NT2/D1 (cell line): ENCODE measurements around the gene TMEM217.

Experiments
- DNase-seq: peaks from one replicate; pipeline ENCODE4 v3.0.0-alpha.2; 2011; ENCODE audit warnings: low read depth, low spot score
- H3K27me3 ChIP-seq: 2 replicates; pipeline ENCODE4 v1.6.0; 2011; ENCODE audit warnings: mild to moderate bottlenecking; ENCODE audit not compliant: insufficient read length, insufficient read depth
- H3K36me3 ChIP-seq: 2 replicates; pipeline ENCODE4 v1.6.1; 2011; ENCODE audit warnings: mild to moderate bottlenecking, low read length, mixed read lengths; ENCODE audit not compliant: insufficient read depth, insufficient read length
- H3K4me1 ChIP-seq: 2 replicates; pipeline ENCODE4 v1.5.1; 2011; ENCODE audit not compliant: insufficient read depth, insufficient read length
- H3K4me3 ChIP-seq: 2 replicates; pipeline ENCODE4 v1.5.1; 2011; ENCODE audit warnings: low read depth; ENCODE audit not compliant: insufficient read length
- H3K9ac ChIP-seq: 2 replicates; pipeline ENCODE4 v1.6.0; 2011; ENCODE audit warnings: low read depth; ENCODE audit not compliant: insufficient read length
- H3K9me3 ChIP-seq: 2 replicates; pipeline ENCODE4 v1.5.1; 2011; ENCODE audit warnings: mild to moderate bottlenecking, low read length; ENCODE audit not compliant: insufficient read depth
- SUZ12 ChIP-seq: IDR thresholded peaks from 2 replicates; pipeline ENCODE4 v1.6.1; 2011; ENCODE audit not compliant: insufficient read length, insufficient read depth; ENCODE audit errors: extremely low read depth
- YY1 ChIP-seq: IDR thresholded peaks from 2 replicates; pipeline ENCODE4 v1.6.1; 2011; ENCODE audit not compliant: insufficient read length, insufficient read depth
- ZNF274 ChIP-seq: IDR thresholded peaks from 2 replicates; pipeline ENCODE4 v1.6.1; 2011; ENCODE audit warnings: mild to moderate bottlenecking, low read depth, low read length

TMEM217 gene

DNA sequence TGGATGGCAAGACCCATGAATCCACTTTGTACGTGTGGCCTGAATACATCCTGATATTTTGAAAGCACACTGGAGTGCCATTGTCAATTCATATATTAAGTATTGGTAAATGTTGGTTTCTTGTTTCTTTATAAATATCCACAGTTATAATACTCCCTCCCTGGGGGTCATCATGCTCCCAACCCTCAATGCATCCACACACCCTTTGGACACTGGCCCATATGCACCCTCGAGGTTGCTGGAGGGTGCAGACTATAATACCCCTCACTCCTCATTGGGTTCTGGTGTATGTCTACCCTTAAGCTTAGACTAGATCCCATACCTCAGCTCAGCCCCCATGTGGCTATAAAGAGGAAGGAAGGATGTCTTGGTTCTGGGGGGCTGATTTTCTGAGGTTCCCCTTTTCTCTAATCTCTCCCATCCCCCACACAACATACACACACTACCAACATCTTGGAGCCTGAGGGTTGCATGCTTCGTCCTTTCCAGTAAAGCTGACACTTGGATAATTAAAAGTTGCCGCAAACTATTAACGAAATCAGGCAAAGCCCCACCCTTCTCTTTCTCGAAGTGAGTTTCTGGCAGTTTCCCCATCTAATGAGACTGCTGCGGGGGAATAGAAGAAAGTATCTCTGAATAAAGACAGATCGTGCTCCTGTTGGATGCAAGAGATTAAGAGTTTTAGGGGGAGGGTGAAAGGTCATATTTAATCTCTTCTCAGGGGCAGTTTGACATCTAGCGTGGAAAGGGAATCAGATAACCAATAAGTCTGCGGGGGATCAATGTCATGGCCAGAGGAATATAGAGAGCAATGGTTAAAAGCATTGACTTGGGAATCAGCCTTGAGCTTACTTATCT, 80.6 kb downstream of the TMEM217 start:
- Histone ChIP-seq H3K36me3 (peaks cover 39% of the 10 kb centered on the region), H3K27me3 (no peaks in the 10 kb centered on the region), H3K4me1 (peaks cover 11% of the 10 kb centered on the region), H3K4me3 (no peak overlapping the region), H3K9ac (no peak overlapping the region), H3K9me3 (no peaks in the 10 kb centered on the region)
- TF ChIP-seq SUZ12 (no peak), ZNF274 (no peak), YY1 (no peak)
- DNase-seq, result no peak

- H3K9me3 ChIP-seq, result no peaks in the 10 kb centered on the region
- no peak for TF ChIP-seq SUZ12
- TF ChIP-seq YY1, result no peak
- no peak for TF ChIP-seq ZNF274
- no peak overlapping the region for H3K4me3 ChIP-seq
- H3K27me3 ChIP-seq, result no peaks in the 10 kb centered on the region
- no peak for DNase-seq
- H3K9ac ChIP-seq, result no peak overlapping the region
- H3K4me1 ChIP-seq, result peaks cover 12% of the 10 kb centered on the region
- peaks cover 45% of the 10 kb centered on the region for H3K36me3 ChIP-seq
These were observed 81.5 kb downstream of the TMEM217 start for GRCh38 chr6:37176268-37177076.

GRCh38 chr6:37175332-37176267, 82.3 kb downstream of the TMEM217 start:
- no peaks in the 10 kb centered on the region for H3K27me3 ChIP-seq
- no peak overlapping the region for H3K4me3 ChIP-seq
- TF ChIP-seq YY1 (no peak), SUZ12 (no peak), ZNF274 (no peak)
- H3K9me3 ChIP-seq, result no peaks in the 10 kb centered on the region
- H3K4me1 ChIP-seq, result peaks cover 12% of the 10 kb centered on the region
- no peak overlapping the region for H3K9ac ChIP-seq
- DNase-seq, result no peak
- peaks cover 54% of the 10 kb centered on the region for H3K36me3 ChIP-seq

- peaks cover 55% of the 10 kb centered on the region for H3K36me3 ChIP-seq
- DNase-seq, result no peak
- no peak for TF ChIP-seq SUZ12
- TF ChIP-seq ZNF274, result no peak
- TF ChIP-seq YY1, result no peak
- no peaks in the 10 kb centered on the region for H3K27me3 ChIP-seq
- H3K9me3 ChIP-seq, result no peaks in the 10 kb centered on the region
- H3K9ac ChIP-seq, result no peak overlapping the region
- no peak overlapping the region for H3K4me3 ChIP-seq
- H3K4me1 ChIP-seq, result peaks cover 12% of the 10 kb centered on the region
These were observed 83.2 kb downstream of the TMEM217 start for GRCh38 chr6:37174515-37175331.

DNA sequence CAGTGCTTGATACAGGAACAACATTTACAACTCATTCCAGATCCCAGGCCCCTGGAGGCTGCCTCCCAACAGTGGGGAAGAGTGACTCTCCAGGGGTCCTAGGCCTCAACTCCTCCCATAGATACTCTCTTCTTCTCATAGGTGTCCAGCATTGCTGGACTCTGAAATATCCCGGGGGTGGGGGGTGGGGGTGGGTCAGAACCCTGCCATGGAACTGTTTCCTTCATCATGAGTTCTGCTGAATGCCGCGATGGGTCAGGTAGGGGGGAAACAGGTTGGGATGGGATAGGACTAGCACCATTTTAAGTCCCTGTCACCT, 83.8 kb downstream of the TMEM217 start:
- Histone ChIP-seq H3K27me3 (no peaks in the 10 kb centered on the region), H3K9ac (no peak overlapping the region)
- TF ChIP-seq YY1 (no peak), ZNF274 (no peak), SUZ12 (no peak)

GRCh38 chr6:37173493-37174195, 84.3 kb downstream of the TMEM217 start:
- no peaks in the 10 kb centered on the region for H3K9me3 ChIP-seq
- no peak for DNase-seq
- TF ChIP-seq SUZ12 (no peak), ZNF274 (no peak), YY1 (no peak)
- no peak overlapping the region for H3K9ac ChIP-seq
- H3K36me3 ChIP-seq, result peaks cover 55% of the 10 kb centered on the region
- no peak overlapping the region for H3K4me3 ChIP-seq
- H3K27me3 ChIP-seq, result no peaks in the 10 kb centered on the region
- H3K4me1 ChIP-seq, result peaks cover 12% of the 10 kb centered on the region

More for the DNA sequence above, 83.8 kb downstream of the TMEM217 start:
- DNase-seq, result no peak
- H3K4me3 ChIP-seq, result no peak overlapping the region
- no peaks in the 10 kb centered on the region for H3K9me3 ChIP-seq
- peaks cover 55% of the 10 kb centered on the region for H3K36me3 ChIP-seq
- peaks cover 12% of the 10 kb centered on the region for H3K4me1 ChIP-seq
